ENCODE data around the gene PADI4. TPM values are rescaled to one million over a fixed set of nuclear protein-coding genes. Genes with fewer than 3 reads are reported as not detected.
"Not testable (repeated sequence)": the region's sequence is repeated elsewhere in the genome, so short reads cannot be mapped to it uniquely, and the experiment has no call there.

PADI4 gene
- total and polyA plus RNA-seq, 4 experiments from 2014 or later: 0.08 to 0.14 TPM; not detected in 2

- not testable (repeated sequence) for H3K4me1 ChIP-seq (ENCODE audit: insufficient read depth, low read length); H3K4me3 ChIP-seq (ENCODE audit: low read length in 2 of 2); H3K9me3 Mint-ChIP-seq; H3K9me3 ChIP-seq (ENCODE audit: control insufficient read depth in 1 of 2, low read length in 2 of 2); H3K27me3 Mint-ChIP-seq; H3K4me1 Mint-ChIP-seq; DNase-seq; H3K4me3 Mint-ChIP-seq; H3K27me3 ChIP-seq (ENCODE audit: insufficient read depth, low read length); H3K27ac ChIP-seq (ENCODE audit: low read depth, low read length)
- peaks cover 37% of the 10 kb centered on the region for H3K36me3 ChIP-seq (ENCODE audit: insufficient read depth, low read length)
- intact Hi-C loops (cut with micrococcal nuclease): loop anchor here (2.0 kb wide), 1 partner anchor 282 kb away; no protein-coding TSS in a partner anchor
- ChIA-PET POLR2A (ENCODE audit: partially characterized antibody) (interaction anchor here (1.2 kb wide), 1 partner anchor 33 kb away, joined by 3 read pairs; no protein-coding TSS in a partner anchor), CTCF (ENCODE audit: partially characterized antibody) (interaction anchor here (0.8 to 1.6 kb wide), 3 partner anchors 10 to 12 kb away, joined by 3 to 4 read pairs (median 3); no protein-coding TSS in a partner anchor)
- H3K27ac Mint-ChIP-seq: peak overlapping the region in 3 of 7 donors; percentile 19 to 50 (median 31)
- H3K36me3 Mint-ChIP-seq: peaks cover 36 to 45% of the 10 kb centered on the region in 2 donors
Measured at GRCh38 chr1:17406760-17407475, 98.9 kb downstream of the PADI4 start.

GRCh38 chr1:17407786-17408514 lies 100.0 kb downstream of the PADI4 start:
- POLR2A ChIA-PET (ENCODE audit: partially characterized antibody); H3K4me1 Mint-ChIP-seq; H3K9me3 ChIP-seq (ENCODE audit: control insufficient read depth in 1 of 2, low read length in 2 of 2): not testable (repeated sequence)

GRCh38 chr1:17409391-17409811 lies 101.4 kb downstream of the PADI4 start:
- ChIA-PET CTCF (ENCODE audit: partially characterized antibody) (no interaction called here), POLR2A (ENCODE audit: partially characterized antibody) (no interaction called here)
- Mint-ChIP-seq H3K36me3 (peaks cover 52 to 65% of the 10 kb centered on the region in 2 donors), H3K4me3 (no peak overlapping the region), H3K4me1 (peaks cover 0 to 2% (median 0%) of the 10 kb centered on the region in 4 donors), H3K27me3 (no peaks in the 10 kb centered on the region), H3K27ac (no peak overlapping the region), H3K9me3 (no peaks in the 10 kb centered on the region)
- Histone ChIP-seq H3K36me3 (ENCODE audit: insufficient read depth, low read length) (peaks cover 60% of the 10 kb centered on the region), H3K4me3 (ENCODE audit: low read length in 2 of 2) (no peak overlapping the region), H3K27me3 (ENCODE audit: insufficient read depth, low read length) (no peaks in the 10 kb centered on the region), H3K9me3 (ENCODE audit: control insufficient read depth in 1 of 2, low read length in 2 of 2) (no peaks in the 10 kb centered on the region), H3K27ac (ENCODE audit: low read depth, low read length) (no peak overlapping the region), H3K4me1 (ENCODE audit: insufficient read depth, low read length) (no peaks in the 10 kb centered on the region)
- DNase-seq: no peak
- intact Hi-C loops (cut with micrococcal nuclease): no loop called here

More at GRCh38 chr1:17407786-17408514, 100.0 kb downstream of the PADI4 start:
- not testable (repeated sequence) for H3K27ac ChIP-seq (ENCODE audit: low read depth, low read length); H3K27me3 Mint-ChIP-seq; DNase-seq; H3K27me3 ChIP-seq (ENCODE audit: insufficient read depth, low read length); H3K4me3 Mint-ChIP-seq; H3K4me3 ChIP-seq (ENCODE audit: low read length in 2 of 2); H3K9me3 Mint-ChIP-seq; H3K4me1 ChIP-seq (ENCODE audit: insufficient read depth, low read length)
- intact Hi-C loops (cut with micrococcal nuclease): loop anchor here (2.0 kb wide), 1 partner anchor 283 kb away; no protein-coding TSS in a partner anchor
- CTCF ChIA-PET (ENCODE audit: partially characterized antibody): interaction anchor here (1.0 kb wide), 1 partner anchor 9 kb away, joined by 3 read pairs; no protein-coding TSS in a partner anchor
- Mint-ChIP-seq H3K27ac (peak overlapping the region in 1 of 7 donors; percentile 35), H3K36me3 (peaks cover 47 to 55% of the 10 kb centered on the region in 2 donors)
- H3K36me3 ChIP-seq (ENCODE audit: insufficient read depth, low read length): peaks cover 47% of the 10 kb centered on the region

GRCh38 chr1:17412093-17412870 lies 104.3 kb downstream of the PADI4 start:
- H3K4me3 ChIP-seq (ENCODE audit: low read length in 2 of 2): no peak overlapping the region
- no peaks in the 10 kb centered on the region for H3K4me1 ChIP-seq (ENCODE audit: insufficient read depth, low read length)
- peaks cover 69 to 84% of the 10 kb centered on the region in 2 donors for H3K36me3 Mint-ChIP-seq
- H3K4me3 Mint-ChIP-seq: no peak overlapping the region
- no peaks in the 10 kb centered on the region for H3K9me3 Mint-ChIP-seq
- POLR2A ChIA-PET (ENCODE audit: partially characterized antibody): no interaction called here
- DNase-seq: no peak
- intact Hi-C loops (cut with micrococcal nuclease): no loop called here
- H3K27me3 ChIP-seq (ENCODE audit: insufficient read depth, low read length): no peaks in the 10 kb centered on the region
- H3K27me3 Mint-ChIP-seq: no peaks in the 10 kb centered on the region
- CTCF ChIA-PET (ENCODE audit: partially characterized antibody): no interaction called here
- H3K36me3 ChIP-seq (ENCODE audit: insufficient read depth, low read length): peaks cover 83% of the 10 kb centered on the region
- no peaks in the 10 kb centered on the region for H3K9me3 ChIP-seq (ENCODE audit: control insufficient read depth in 1 of 2, low read length in 2 of 2)
- no peak overlapping the region for H3K27ac ChIP-seq (ENCODE audit: low read depth, low read length)
- no peak overlapping the region for H3K27ac Mint-ChIP-seq
- H3K4me1 Mint-ChIP-seq: peaks cover 0 to 2% (median 0%) of the 10 kb centered on the region in 4 donors

Small RNA genes lying within 50 kb of the gene (microRNA-seq; reads per million reads assigned to microRNA genes)
- not detected for gene MIR3972 (ENCODE audit: borderline microRNAs expressed, borderline number of aligned reads, borderline replicate concordance)

Other genes with a start within 250 kb of the PADI4 start
- gene PADI2, start 188.7 kb upstream of the PADI4 start, total RNA-seq: under 1 TPM in 1 of 2 experiments, not detected in 1; 0.14 TPM
- gene PADI2, start 188.7 kb upstream of the PADI4 start, polyA plus RNA-seq: not detected
- not detected for gene PADI1, start 103.1 kb upstream of the PADI4 start, total RNA-seq
- not detected for gene PADI1, start 103.1 kb upstream of the PADI4 start, polyA plus RNA-seq
- not detected for gene PADI3, start 59.1 kb upstream of the PADI4 start, total RNA-seq
- gene PADI3, start 59.1 kb upstream of the PADI4 start, polyA plus RNA-seq: not detected
- gene PADI6, start 64.0 kb downstream of the PADI4 start, total RNA-seq: not detected
- gene PADI6, start 64.0 kb downstream of the PADI4 start, polyA plus RNA-seq: under 1 TPM in 1 of 2 donors, not detected in 1; 0.10 TPM
- gene RCC2, start 131.5 kb downstream of the PADI4 start, total RNA-seq: 10 to 100 TPM; 38.5 to 41.2 TPM
- gene RCC2, start 131.5 kb downstream of the PADI4 start, polyA plus RNA-seq: 10 to 100 TPM in 1 of 2 donors, 1 to 10 TPM in 1; 6.7 to 18.3 TPM
- under 1 TPM; 0.47 to 0.78 TPM for gene ARHGEF10L, start 231.5 kb downstream of the PADI4 start, total RNA-seq
- gene ARHGEF10L, start 231.5 kb downstream of the PADI4 start, polyA plus RNA-seq: not detected